Keratinocyte (primary cell): ENCODE data around the gene MAP3K1. TPM values are rescaled to one million over a fixed set of nuclear protein-coding genes. Genes with fewer than 3 reads are reported as not detected.

Experiments used
- DNase-seq: peaks from one replicate; pipeline ENCODE4 v3.0.0-alpha.2; 2011; ENCODE audit warnings: low read depth, missing footprints, low spot score
- FAIRE-seq: peaks from 2 replicates; lab custom pipeline; 2011; peaks lifted over from hg19 to GRCh38; lab: Jason Lieb, UNC
- H2AFZ ChIP-seq: 2 replicates; pipeline ENCODE4 v1.6.0; 2012; ENCODE audit warnings: low read length, control low read depth, inconsistent platforms; ENCODE audit not compliant: control insufficient read depth
- H3K27ac ChIP-seq: 2 replicates; pipeline ENCODE4 v1.5.1; 2011; ENCODE audit warnings: low read length; ENCODE audit not compliant: control insufficient read depth, insufficient read depth
- H3K27me3 ChIP-seq: 3 replicates; pipeline ENCODE4 v1.6.0; 2011; ENCODE audit warnings: low read length; ENCODE audit not compliant: control insufficient read depth, insufficient read depth; ENCODE audit errors: extremely low read depth
- H3K36me3 ChIP-seq, 2 experiments: 2 replicates in 1 of 2; 3 replicates in 1 of 2; pipeline ENCODE4 v1.5.1; 2011; ENCODE audit warnings: low read length in 2 of 2, mild to moderate bottlenecking in 1 of 2; ENCODE audit not compliant: control insufficient read depth in 2 of 2, insufficient read depth in 2 of 2; ENCODE audit errors: extremely low read depth in 1 of 2
- H3K4me1 ChIP-seq: 3 replicates; pipeline ENCODE4 v1.5.1; 2011; ENCODE audit warnings: low read length; ENCODE audit not compliant: control insufficient read depth, insufficient read depth; ENCODE audit errors: extremely low read depth
- H3K4me2 ChIP-seq: 3 replicates; pipeline ENCODE4 v1.6.0; 2011; ENCODE audit warnings: low read depth, low read length; ENCODE audit not compliant: control insufficient read depth, insufficient read depth; ENCODE audit errors: extremely low read depth
- H3K4me3 ChIP-seq, 3 experiments: fragments of 200-600 bp in 1 of 3; sonication (generic) in 1 of 3; 2 replicates in 2 of 3; 3 replicates in 1 of 3; pipeline ENCODE4 v1.5.1; 2011 to 2016; ENCODE audit warnings: low read length in 3 of 3, mild to moderate bottlenecking in 3 of 3, control low read depth in 2 of 3, inconsistent platforms in 1 of 3, low read depth in 1 of 3, mixed read lengths in 1 of 3, mixed run types in 1 of 3, moderate library complexity in 1 of 3; ENCODE audit not compliant: control insufficient read depth in 2 of 3, insufficient read depth in 2 of 3; ENCODE audit errors: extremely low read depth in 1 of 3
- H3K79me2 ChIP-seq: 2 replicates; pipeline ENCODE4 v1.6.0; 2012; ENCODE audit warnings: low read length; ENCODE audit not compliant: control insufficient read depth, insufficient read depth
- H3K9ac ChIP-seq: 3 replicates; pipeline ENCODE4 v1.6.0; 2011; ENCODE audit warnings: low read length; ENCODE audit not compliant: control insufficient read depth, insufficient read depth; ENCODE audit errors: extremely low read depth
- H3K9me1 ChIP-seq: 3 replicates; pipeline ENCODE4 v1.6.0; 2011; ENCODE audit warnings: low read length; ENCODE audit not compliant: control insufficient read depth, insufficient read depth; ENCODE audit errors: extremely low read depth
- H3K9me3 ChIP-seq: 2 replicates; pipeline ENCODE4 v1.5.1; 2012; ENCODE audit warnings: low read depth, low read length; ENCODE audit not compliant: control insufficient read depth
- H4K20me1 ChIP-seq: 3 replicates; pipeline ENCODE4 v1.6.0; 2011; ENCODE audit warnings: low read length; ENCODE audit not compliant: control insufficient read depth, insufficient read depth; ENCODE audit errors: extremely low read depth
- EZH2 ChIP-seq: IDR thresholded peaks from one replicate; pipeline ENCODE4 v1.6.1; 2012; ENCODE audit warnings: inconsistent platforms, mild to moderate bottlenecking, low read length, moderate library complexity
- dilution Hi-C: fragments of 300-500 bp; cut with MboI; formaldehyde crosslinking; loops from one replicate; pipeline ENCODE4 v1.7.0; 2020; ENCODE audit warnings: low sequenced_read_pairs; ENCODE audit not compliant: extremely low pct_ligation_motif_present
- polyA plus RNA-seq, 5 experiments: library from polyadenylated mRNA; depleted of rRNA in 3 of 5; stranded (reverse) in 3 of 5; stranded (forward) in 1 of 5; unstranded in 1 of 5; fragments of >200 nt; gene quantifications; 1 replicate in 1 of 5; 2 replicates in 3 of 5; 3 replicates in 1 of 5; pipeline versions ENCODE4 v1.2.1 to v1.2.3, GENCODE V29; 2011 to 2012; ENCODE audit warnings: missing spikeins in 2 of 5, low read depth in 1 of 5, low replicate concordance in 1 of 5
- TF ChIP-seq, protein P1 (sequence below), 3 experiments: IDR thresholded peaks in 1 of 3; conservative IDR thresholded peaks in 1 of 3; optimal IDR thresholded peaks in 1 of 3; 2 replicates in 2 of 3; 3 replicates in 1 of 3; pipeline versions ENCODE3 to v1.5.1; 2011; ENCODE audit warnings: low read length in 3 of 3, mild to moderate bottlenecking in 3 of 3, moderate library complexity in 2 of 3, control low read depth in 1 of 3, inconsistent platforms in 1 of 3; ENCODE audit not compliant: insufficient read depth in 2 of 3; ENCODE audit errors: extremely low read depth in 1 of 3

Gene MAP3K1
- polyA plus RNA-seq, 1 donor (not counting 4 experiments of a cell fraction or from before 2014, with no cell fraction given), result 8.0 TPM

DNA sequence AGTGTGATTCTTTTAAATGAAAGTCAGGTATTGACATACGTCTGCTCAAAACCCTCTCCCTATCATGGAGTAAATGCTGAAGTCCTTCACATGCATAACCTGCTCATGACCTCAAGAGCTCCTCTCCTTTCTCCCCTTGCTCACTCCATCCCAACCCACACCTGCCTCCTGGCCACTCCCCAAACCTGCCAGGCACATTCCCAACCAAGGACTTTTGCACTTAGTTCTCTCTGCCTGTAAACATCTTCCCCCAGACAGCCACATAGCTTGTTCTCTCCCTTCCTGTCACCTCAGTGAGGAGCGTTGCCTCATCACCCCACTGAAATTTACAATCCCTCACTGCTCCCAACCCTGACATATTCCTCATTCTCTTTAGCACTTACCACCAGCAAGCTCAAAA is 102.7 kb downstream of the MAP3K1 start:
- TF ChIP-seq EZH2, result no peak
- TF ChIP-seq, protein P1, sequence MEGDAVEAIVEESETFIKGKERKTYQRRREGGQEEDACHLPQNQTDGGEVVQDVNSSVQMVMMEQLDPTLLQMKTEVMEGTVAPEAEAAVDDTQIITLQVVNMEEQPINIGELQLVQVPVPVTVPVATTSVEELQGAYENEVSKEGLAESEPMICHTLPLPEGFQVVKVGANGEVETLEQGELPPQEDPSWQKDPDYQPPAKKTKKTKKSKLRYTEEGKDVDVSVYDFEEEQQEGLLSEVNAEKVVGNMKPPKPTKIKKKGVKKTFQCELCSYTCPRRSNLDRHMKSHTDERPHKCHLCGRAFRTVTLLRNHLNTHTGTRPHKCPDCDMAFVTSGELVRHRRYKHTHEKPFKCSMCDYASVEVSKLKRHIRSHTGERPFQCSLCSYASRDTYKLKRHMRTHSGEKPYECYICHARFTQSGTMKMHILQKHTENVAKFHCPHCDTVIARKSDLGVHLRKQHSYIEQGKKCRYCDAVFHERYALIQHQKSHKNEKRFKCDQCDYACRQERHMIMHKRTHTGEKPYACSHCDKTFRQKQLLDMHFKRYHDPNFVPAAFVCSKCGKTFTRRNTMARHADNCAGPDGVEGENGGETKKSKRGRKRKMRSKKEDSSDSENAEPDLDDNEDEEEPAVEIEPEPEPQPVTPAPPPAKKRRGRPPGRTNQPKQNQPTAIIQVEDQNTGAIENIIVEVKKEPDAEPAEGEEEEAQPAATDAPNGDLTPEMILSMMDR (optimal IDR thresholded peaks at IDR 0.05 in 1 of 3, IDR thresholded peaks at IDR 0.05 in 1 of 3, conservative IDR thresholded peaks at IDR 0.05 in 1 of 3; ENCODE audit: extremely low read depth in 1 of 3, insufficient read depth in 2 of 3, low read length in 3 of 3), result no peak

DNA sequence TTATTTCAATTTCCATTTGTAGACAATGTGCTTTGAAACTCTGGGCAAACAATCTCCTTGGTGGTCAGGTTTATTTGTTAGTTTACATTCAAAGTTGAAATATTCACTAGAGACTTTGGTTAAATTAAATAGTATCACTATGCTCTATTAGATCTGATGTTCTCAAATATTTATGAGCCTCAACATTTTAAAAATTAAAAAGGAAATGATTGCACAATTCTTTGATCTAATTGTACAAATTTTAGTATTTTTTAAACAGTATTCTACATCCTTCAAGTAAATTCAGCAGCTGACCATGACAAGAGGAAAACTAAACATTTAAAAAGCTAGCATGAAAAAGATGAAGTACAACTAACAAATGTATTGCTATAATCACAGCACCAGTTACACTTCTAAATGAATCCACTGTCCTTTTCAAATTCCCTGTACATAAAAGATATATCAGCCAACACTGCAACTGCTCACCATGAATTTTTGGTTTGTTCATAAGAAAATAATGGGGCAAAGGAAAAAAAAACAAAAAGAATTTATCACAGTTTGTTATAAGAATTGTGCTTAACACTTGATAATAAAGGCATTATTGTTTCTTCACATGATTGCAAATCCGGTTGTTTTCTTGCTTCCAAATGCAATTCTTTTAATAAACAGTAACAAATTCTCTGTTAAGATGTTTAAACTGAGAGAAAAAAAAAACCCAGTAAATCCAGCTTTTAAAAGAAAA is 104.8 kb downstream of the MAP3K1 start:
- Histone ChIP-seq H3K4me1 (no peaks in the 10 kb centered on the region), H3K9me3 (no peaks in the 10 kb centered on the region), H3K9ac (no peak overlapping the region), H3K9me1 (no peaks in the 10 kb centered on the region), H3K27ac (no peak overlapping the region), H3K4me3 (no peak overlapping the region), H3K79me2 (no peaks in the 10 kb centered on the region), H2AFZ (no peak overlapping the region), H3K27me3 (no peaks in the 10 kb centered on the region), H4K20me1 (no peaks in the 10 kb centered on the region), H3K4me2 (no peak overlapping the region), H3K36me3 (peaks cover 6 to 12% of the 10 kb centered on the region in 2 experiments)
- FAIRE-seq (no peak), DNase-seq (no peak)
- dilution Hi-C loops, result no loop called here
- TF ChIP-seq, protein P1 (optimal IDR thresholded peaks at IDR 0.05 in 1 of 3, IDR thresholded peaks at IDR 0.05 in 1 of 3, conservative IDR thresholded peaks at IDR 0.05 in 1 of 3; ENCODE audit: extremely low read depth in 1 of 3, insufficient read depth in 2 of 3, low read length in 3 of 3), result no peak
- no peak for TF ChIP-seq EZH2

More for the DNA sequence above, 102.7 kb downstream of the MAP3K1 start:
- H4K20me1 ChIP-seq, result no peaks in the 10 kb centered on the region
- no peak overlapping the region for H2AFZ ChIP-seq
- no peak overlapping the region for H3K9ac ChIP-seq
- H3K36me3 ChIP-seq, result peaks cover 6 to 7% of the 10 kb centered on the region in 2 experiments
- no peak overlapping the region for H3K4me3 ChIP-seq
- H3K4me1 ChIP-seq, result no peaks in the 10 kb centered on the region
- no peaks in the 10 kb centered on the region for H3K79me2 ChIP-seq
- H3K9me1 ChIP-seq, result no peaks in the 10 kb centered on the region
- FAIRE-seq (no peak), DNase-seq (no peak)
- no peak overlapping the region for H3K27ac ChIP-seq
- H3K27me3 ChIP-seq, result no peaks in the 10 kb centered on the region
- dilution Hi-C loops, result no loop called here
- H3K9me3 ChIP-seq, result no peaks in the 10 kb centered on the region
- no peak overlapping the region for H3K4me2 ChIP-seq
